Activated naive CD8-positive, alpha-beta T cell treated with anti-CD3 and anti-CD28 coated beads, Interleukin-2, amount 10 ng/mL, durations not matched to agents 7 days and 5 days (primary cell): ENCODE measurements around the gene TCOF1. TPM values are rescaled to one million over a fixed set of nuclear protein-coding genes. Genes with fewer than 3 reads are reported as not detected.

Experiments
- ATAC-seq: fragments of 150-1000 bp; cut with Tn5 transposase; one replicate; pipeline ENCODE4 v1.10.0; 2021; ENCODE audit warnings: low read depth, moderate library complexity
- POLR2A ChIA-PET: fragments of 350-600 bp; sonication (Branson Sonifier 250); formaldehyde crosslinking; loops from one replicate; lab custom pipeline; 2021; ENCODE audit warnings: antibody characterized with exemption; lab: Charles Lee
- DNase-seq: peaks from one replicate; pipeline ENCODE4 v3.0.0; 2021
- H3K27ac Mint-ChIP-seq: one replicate; pipeline ENCODE4 v1.8.0; 2022; ENCODE audit warnings: mild to moderate bottlenecking, mixed read lengths
- H3K27me3 Mint-ChIP-seq: one replicate; pipeline ENCODE4 v1.8.0; 2022; ENCODE audit warnings: mild to moderate bottlenecking, moderate library complexity, mixed read lengths
- H3K36me3 Mint-ChIP-seq: one replicate; pipeline ENCODE4 v1.8.0; 2021; ENCODE audit warnings: mild to moderate bottlenecking, mixed read lengths
- H3K4me1 Mint-ChIP-seq: one replicate; pipeline ENCODE4 v1.8.0; 2021; ENCODE audit warnings: mixed read lengths
- H3K4me3 Mint-ChIP-seq: one replicate; pipeline ENCODE4 v1.8.0; 2022; ENCODE audit warnings: mild to moderate bottlenecking, moderate library complexity, mixed read lengths
- H3K9me3 Mint-ChIP-seq: one replicate; pipeline ENCODE4 v1.8.0; 2021; ENCODE audit warnings: mixed read lengths
- total RNA-seq, 2 experiments: library from RNA; stranded (reverse); gene quantifications; one replicate each; pipeline ENCODE4 v1.2.3, GENCODE V29; 2021

TCOF1 gene
- total RNA-seq, 2 experiments from 2014 or later: 68.8 to 72.5 TPM

DNA sequence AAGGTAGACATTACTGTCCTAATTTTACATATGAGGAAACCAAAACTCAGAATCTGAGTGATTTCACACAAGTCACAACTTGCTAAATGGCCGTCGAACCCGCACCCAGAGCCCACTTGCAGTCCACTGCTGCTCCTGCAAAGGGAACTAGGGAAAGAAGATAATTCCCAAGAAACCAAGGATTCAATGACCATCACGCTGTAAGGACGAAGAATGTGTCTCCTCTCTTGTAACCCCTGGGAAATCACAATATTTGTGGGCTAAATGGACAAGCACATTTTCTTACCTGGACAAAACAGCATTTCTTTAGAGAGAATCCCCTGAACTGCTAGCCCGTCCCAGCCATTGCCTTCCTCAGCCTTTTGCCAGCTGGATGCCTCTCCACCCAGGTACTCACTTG lies 89.7 kb downstream of the TCOF1 start:
- H3K27ac Mint-ChIP-seq: no peak overlapping the region
- H3K4me1 Mint-ChIP-seq: peaks cover 29% of the 10 kb centered on the region
- H3K9me3 Mint-ChIP-seq: no peaks in the 10 kb centered on the region
- ATAC-seq (no peak), DNase-seq (no peak)
- POLR2A ChIA-PET: no interaction called here
- H3K36me3 Mint-ChIP-seq: peaks cover 33% of the 10 kb centered on the region
- H3K4me3 Mint-ChIP-seq: peak overlapping the region; percentile 96
- H3K27me3 Mint-ChIP-seq: no peaks in the 10 kb centered on the region

DNA sequence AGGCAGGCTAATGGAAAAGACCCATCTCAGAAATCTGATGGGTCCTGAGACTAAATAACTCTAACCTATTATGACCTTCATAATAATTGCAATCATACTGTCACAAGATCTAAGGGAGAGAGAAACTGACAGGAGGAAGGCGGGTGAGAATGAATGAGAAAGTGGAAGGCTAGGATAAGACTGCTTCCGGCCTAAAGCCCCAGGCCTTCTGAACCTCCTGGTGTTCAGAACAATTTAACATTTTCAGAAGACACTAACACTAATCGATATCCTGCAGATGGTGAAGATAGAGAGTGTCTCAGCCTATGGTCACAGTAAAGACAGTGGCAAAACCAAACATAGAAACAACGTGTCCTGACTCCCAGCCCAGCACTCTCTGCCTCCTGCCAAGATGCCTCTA lies 90.8 kb downstream of the TCOF1 start:
- POLR2A ChIA-PET: no interaction called here
- Mint-ChIP-seq H3K9me3 (no peaks in the 10 kb centered on the region), H3K36me3 (peaks cover 31% of the 10 kb centered on the region), H3K4me1 (peaks cover 29% of the 10 kb centered on the region), H3K27ac (peak overlapping the region; percentile 99), H3K27me3 (no peaks in the 10 kb centered on the region), H3K4me3 (peak overlapping the region; percentile 96)
- ATAC-seq (no peak), DNase-seq (no peak)

DNA sequence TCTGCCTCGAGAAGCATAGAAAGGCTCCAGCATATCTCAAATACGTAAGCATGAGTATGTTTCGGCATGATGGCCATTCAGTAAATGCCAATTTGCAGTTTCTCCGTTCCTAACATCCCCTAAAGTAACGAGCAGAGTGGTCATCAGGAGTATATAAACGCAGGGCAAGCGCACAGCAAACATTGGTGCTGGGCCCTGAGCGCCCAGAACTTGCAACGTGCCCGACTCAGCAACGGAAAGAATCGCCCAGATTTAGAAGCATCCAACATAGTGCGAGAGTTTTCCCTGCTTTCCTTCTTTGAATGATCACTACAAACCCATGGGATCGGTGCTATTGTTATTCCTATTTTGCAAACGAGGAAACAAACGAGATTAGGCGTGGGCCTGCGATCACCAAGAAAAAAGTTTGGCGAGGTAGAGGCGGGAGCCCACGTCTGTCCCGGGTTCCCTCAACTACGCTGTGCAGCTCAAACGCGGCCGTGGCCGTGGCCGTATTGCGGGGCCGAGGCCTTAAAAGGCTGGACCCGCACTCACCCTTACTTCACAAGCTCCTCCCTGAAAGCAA lies 91.5 kb downstream of the TCOF1 start:
- peak overlapping the region; percentile 99 for H3K27ac Mint-ChIP-seq
- DNase-seq (no peak), ATAC-seq (peak; percentile 37)
- peak overlapping the region; percentile 96 for H3K4me3 Mint-ChIP-seq
- no peaks in the 10 kb centered on the region for H3K9me3 Mint-ChIP-seq
- no peaks in the 10 kb centered on the region for H3K27me3 Mint-ChIP-seq
- POLR2A ChIA-PET: interaction anchor here (0.6 to 2.1 kb wide), 10 partner anchors 9 to 397 kb away, joined by 3 to 18 read pairs (median 6); partner anchors contain the start of genes CD74, IRGM and PDGFRB
- peaks cover 26% of the 10 kb centered on the region for H3K36me3 Mint-ChIP-seq
- peaks cover 28% of the 10 kb centered on the region for H3K4me1 Mint-ChIP-seq

Other genes starting within 250 kb of the TCOF1 start
- gene PDGFRB, start 201.9 kb upstream of the TCOF1 start, total RNA-seq: 10 to 100 TPM; 33.4 to 41.5 TPM
- gene CDX1, start 190.9 kb upstream of the TCOF1 start, total RNA-seq: not detected
- gene SLC6A7, start 167.6 kb upstream of the TCOF1 start, total RNA-seq: not detected
- gene CAMK2A, start 67.9 kb upstream of the TCOF1 start, total RNA-seq: not detected
- gene ARSI, start 54.8 kb upstream of the TCOF1 start, total RNA-seq: not detected
- gene CD74, start 55.2 kb downstream of the TCOF1 start, total RNA-seq: 100 to 1,000 TPM; 341 to 350 TPM
- gene RPS14, start 92.0 kb downstream of the TCOF1 start, total RNA-seq: 1,000 to 10,000 TPM; 2,811 to 2,872 TPM
- gene NDST1, start 150.4 kb downstream of the TCOF1 start, total RNA-seq: 1 to 10 TPM; 1.0 to 1.9 TPM